ENCODE data around the gene SLC39A5. TPM values are rescaled to one million over a fixed set of nuclear protein-coding genes. Genes with fewer than 3 reads are reported as not detected.
"Not testable (repeated sequence)": the region's sequence is repeated elsewhere in the genome, so short reads cannot be mapped to it uniquely, and the experiment has no call there.

SLC39A5 gene
- total RNA-seq, 1 donor from 2014 or later, result 1.0 TPM

GRCh38 chr12:56241424-56242303 lies 11.8 kb downstream of the SLC39A5 start:
- intact Hi-C loops (cut with micrococcal nuclease), result no loop called here

DNA sequence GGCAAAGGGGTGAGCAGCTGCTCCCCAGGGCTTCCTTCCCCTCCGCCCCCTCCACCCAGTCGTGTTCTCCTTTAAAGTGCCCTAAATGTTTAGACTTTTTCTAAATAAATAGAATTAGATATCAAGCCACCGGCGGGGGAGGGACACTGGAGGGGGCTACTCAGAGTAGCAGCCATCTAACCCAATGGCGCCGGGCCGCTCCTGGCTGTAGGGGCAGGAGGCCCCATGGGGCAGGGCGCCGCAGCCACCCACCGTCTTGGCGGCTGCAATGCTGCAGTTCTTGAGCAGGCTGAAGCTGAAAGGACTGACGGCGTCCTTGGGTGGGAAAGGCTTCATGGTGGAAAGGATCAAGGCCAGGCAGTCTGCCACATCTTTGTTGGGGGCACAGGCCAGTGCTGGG lies 13.1 kb downstream of the SLC39A5 start:
- intact Hi-C loops (cut with micrococcal nuclease), result no loop called here

- intact Hi-C loops (cut with micrococcal nuclease), result no loop called here
These were observed 13.9 kb downstream of the SLC39A5 start for GRCh38 chr12:56243731-56244181.

DNA sequence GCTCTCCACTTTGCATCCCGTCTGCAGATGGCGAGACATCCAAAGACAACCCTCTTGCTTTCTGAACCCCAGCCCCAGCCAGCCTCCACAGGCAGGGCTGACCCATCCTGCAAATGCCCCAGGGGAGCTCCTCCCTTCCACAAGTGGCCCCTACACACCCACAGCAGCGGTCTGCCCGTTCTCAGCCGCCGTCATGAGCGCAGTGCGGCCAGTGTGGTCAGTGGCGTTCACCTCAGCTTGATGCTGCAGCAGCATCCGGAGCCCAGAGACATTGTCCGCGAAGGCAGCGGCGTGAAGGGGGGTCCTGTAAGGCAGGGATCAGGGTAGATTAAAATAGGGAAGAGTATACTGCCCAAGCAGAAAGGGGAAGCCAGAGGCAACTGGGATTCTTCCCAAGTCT lies 14.6 kb downstream of the SLC39A5 start:
- intact Hi-C loops (cut with micrococcal nuclease), result no loop called here

- intact Hi-C loops (cut with micrococcal nuclease), result no loop called here
These were observed 18.1 kb downstream of the SLC39A5 start for GRCh38 chr12:56247923-56248322.

GRCh38 chr12:56248711-56249110 lies 18.9 kb downstream of the SLC39A5 start:
- intact Hi-C loops (cut with micrococcal nuclease), result no loop called here

- intact Hi-C loops (cut with micrococcal nuclease), result no loop called here
These were observed 22.8 kb downstream of the SLC39A5 start for GRCh38 chr12:56252649-56253048.

DNA sequence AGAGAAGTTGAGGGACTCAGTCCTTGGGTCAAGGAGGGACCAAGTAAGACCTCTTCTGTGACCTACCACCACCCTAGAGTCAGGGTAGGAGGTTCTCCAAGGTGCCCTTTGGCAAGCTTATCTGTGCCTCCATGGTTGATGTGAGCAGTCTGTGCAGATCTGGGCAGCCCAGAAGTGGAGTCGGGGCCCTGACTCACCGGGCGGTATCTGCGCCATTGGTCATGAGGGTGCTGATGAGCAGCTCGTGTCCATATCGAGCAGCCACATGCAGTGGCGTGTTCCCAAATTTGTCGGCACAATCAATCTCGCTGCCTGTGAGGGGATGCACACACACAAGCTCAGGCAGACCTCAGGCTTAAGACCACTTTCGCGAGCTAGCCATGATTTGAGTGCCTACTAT lies 23.2 kb downstream of the SLC39A5 start:
- intact Hi-C loops (cut with micrococcal nuclease), result no loop called here

GRCh38 chr12:56255671-56256070 lies 25.8 kb downstream of the SLC39A5 start:
- intact Hi-C loops (cut with micrococcal nuclease), result no loop called here

- intact Hi-C loops (cut with micrococcal nuclease), result no loop called here
These were observed 26.6 kb downstream of the SLC39A5 start for GRCh38 chr12:56256326-56256960.

DNA sequence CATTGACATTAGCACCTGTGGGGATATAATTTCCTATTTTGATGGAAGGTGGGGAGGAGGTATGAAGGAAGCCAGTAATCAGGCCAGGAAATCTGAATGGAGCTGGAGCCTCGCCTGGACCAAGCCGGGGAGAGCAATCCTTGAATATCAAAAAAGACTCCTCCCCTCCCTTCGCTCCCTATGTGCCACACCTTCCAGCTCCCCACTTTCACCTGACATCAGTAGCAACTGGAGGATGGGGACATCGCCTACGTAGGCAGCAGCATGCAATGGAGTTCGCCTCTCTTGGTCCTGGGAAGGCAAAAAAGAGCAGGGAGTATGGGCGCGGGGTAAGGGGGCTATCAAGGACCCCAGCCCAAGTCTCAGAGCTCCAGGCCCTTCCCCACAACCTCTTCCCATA lies 27.2 kb downstream of the SLC39A5 start:
- intact Hi-C loops (cut with micrococcal nuclease), result no loop called here

- intact Hi-C loops (cut with micrococcal nuclease), result loop anchor here (1.0 to 2.0 kb wide), 5 partner anchors 9 to 207 kb away; partner anchors contain the start of genes COQ10A and ZC3H10
These were observed 27.7 kb downstream of the SLC39A5 start for GRCh38 chr12:56257491-56258067.

DNA sequence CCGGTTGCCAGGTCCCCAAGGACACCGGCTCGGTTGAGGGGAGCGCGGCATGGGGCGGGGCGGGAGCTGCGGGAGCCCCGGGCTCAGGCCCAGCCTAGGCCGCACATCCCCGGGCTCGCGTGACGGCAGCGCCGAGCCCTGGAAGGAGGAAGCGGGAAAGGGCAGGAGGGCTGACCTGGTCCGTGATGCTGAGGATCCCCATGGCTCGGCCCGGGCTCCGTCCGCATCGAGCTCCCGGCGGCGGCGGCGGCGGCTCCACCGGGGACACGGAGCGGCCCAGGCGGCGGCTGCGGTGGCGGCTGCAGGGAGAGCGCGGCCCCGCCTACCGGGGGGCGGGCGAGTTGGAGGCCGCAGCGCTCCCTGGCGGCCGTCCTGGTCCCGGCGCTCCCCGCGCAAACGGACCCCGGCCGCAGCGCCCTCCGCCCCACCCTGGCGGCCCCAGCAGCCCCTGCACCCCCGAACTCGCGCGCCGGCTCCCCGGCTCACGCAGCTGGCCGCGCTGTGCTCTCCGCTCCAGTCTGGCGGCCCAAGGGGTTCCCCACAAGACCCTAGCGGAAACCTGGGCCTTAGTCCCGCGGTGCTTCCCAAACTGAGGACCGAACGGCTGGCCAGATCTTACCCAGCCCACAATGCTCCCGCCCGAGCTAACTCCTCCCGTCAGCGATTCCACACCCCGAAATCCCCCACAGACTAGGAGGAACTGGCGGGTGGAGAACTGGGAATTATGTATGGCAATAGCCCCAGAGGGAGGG lies 28.4 kb downstream of the SLC39A5 start, which contains the start of gene ANKRD52:
ANKRD52 (minus strand) TSS at position 317 of the 752 bp plus-strand sequence; CDS start at position 202, 115 bp downstream.
- intact Hi-C loops (cut with micrococcal nuclease), result loop anchor here (1.0 to 2.0 kb wide), 5 partner anchors 8 to 206 kb away; partner anchors contain the start of genes COQ10A and ZC3H10

GRCh38 chr12:56258820-56259183 lies 29.0 kb downstream of the SLC39A5 start:
- intact Hi-C loops (cut with micrococcal nuclease), result loop anchor here (1.0 to 2.0 kb wide), 5 partner anchors 7 to 205 kb away; partner anchors contain the start of genes COQ10A and ZC3H10

DNA sequence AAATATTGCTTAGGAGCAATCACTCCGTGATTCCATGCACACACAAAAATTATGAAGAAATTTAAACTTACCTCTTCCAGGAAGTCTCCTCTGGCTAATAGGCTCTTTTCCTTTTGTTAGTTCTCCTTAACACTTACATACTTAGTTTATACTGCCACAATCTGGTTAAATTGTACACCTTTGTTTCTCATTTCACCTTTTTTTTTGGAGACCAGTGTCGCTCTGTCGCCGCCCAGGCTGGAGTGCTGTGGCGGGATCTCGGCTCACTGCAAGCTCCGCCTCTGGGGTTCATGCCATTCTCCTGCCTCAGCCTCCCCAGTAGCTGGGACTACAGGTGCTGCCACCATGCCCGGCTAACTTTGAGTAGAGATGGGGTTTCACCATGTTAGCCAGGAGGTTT lies 30.5 kb downstream of the SLC39A5 start:
- intact Hi-C loops (cut with micrococcal nuclease), result no loop called here

DNA sequence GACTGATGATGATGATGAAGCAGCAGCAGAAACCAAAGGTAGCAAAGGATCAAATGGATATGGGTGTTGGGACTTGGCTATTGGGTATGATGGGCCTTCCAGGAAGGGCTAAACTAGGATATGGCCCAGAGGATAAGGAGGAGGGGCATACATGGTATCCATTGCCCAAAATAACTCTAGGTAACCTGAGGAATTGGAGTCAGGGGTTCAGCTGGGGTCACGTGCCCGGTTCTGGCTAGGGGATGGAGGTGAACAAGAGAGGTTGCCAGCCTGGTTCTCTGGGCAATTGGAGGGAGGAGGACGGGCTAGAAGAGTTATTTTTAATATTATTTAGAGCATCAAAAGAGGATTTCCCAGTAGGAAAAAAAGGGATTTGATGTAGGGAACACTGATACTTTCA lies 31.1 kb downstream of the SLC39A5 start:
- intact Hi-C loops (cut with micrococcal nuclease), result no loop called here

DNA sequence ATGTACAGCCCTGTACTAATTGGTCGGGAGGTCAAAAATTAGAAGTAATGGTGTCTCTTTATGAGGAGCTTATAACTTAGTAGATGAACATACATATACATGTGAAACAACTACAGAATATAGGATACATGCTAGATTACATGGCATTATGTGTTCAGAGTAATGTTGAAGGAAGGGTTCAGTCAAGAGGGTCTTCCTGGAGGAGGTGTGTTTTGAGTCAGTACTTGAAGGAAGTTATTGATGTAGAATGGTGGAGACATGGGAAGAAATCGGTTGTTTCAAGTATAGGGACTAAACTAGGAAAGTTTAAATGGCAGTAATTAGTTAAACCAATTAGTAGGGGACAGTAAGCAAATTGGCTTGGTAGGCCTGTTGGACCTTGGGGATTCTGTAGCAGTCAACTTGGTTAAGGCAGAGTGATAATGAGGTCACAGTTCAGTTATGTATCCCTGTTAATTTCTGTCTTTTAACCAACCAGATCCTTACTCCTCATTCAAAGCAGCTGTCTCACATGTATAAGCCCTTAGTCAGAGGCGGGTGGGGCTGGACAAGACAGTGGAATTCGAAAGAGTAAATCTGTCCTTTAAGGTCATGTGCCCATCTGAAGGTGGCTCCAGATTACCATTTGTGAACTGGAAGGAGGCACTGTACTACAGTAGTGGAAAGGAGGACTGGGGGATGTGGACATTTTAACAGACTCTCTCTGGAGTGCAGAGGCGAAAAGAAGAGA lies 31.8 kb downstream of the SLC39A5 start:
- intact Hi-C loops (cut with micrococcal nuclease), result no loop called here

- intact Hi-C loops (cut with micrococcal nuclease), result not testable (repeated sequence)
These were observed 33.1 kb downstream of the SLC39A5 start for GRCh38 chr12:56262955-56263354.

DNA sequence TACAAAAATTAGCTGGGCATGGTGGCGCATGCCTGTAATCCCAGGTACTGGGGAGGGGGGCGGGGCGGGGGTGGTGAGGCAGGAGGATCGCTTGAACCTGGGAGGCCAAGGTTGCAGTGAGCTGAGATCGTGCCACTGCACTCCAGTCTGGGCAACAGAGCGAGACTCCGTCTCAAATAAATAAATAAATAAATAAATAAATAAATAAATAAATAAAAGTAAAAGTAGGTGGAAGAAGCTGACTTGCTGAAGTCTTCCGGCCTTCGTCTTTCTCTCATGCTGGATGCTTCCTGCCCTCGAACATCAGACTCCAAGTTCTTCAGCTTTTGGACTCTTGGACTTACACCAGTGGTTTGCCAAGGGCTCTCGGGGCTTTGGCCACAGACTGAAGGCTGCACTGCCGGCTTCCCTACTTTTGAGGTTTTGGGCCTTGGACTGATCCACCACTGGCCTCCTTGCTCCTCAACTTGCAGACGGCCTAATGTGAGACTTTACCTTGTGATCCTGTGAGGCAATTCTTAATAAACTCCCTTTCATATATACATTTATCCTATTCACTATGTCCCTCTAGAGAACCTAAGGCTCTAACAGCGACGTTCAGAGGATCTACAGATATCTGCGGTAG lies 36.3 kb downstream of the SLC39A5 start:
- intact Hi-C loops (cut with micrococcal nuclease), result loop anchor here (1.0 to 5.0 kb wide), 6 partner anchors 8 to 147 kb away; partner anchors contain the start of genes ANKRD52, CNPY2, ESYT1 and ZC3H10
